Fibroblast of skin of scalp (primary cell): ENCODE results near the gene KLHL25.
A peak's percentile ranks its signal among the peaks of the same experiment; 100 is the strongest.

Source experiments
- DNase-seq: peaks from one replicate; pipeline ENCODE4 v3.0.0-alpha.2; 2013

KLHL25 gene

DNA sequence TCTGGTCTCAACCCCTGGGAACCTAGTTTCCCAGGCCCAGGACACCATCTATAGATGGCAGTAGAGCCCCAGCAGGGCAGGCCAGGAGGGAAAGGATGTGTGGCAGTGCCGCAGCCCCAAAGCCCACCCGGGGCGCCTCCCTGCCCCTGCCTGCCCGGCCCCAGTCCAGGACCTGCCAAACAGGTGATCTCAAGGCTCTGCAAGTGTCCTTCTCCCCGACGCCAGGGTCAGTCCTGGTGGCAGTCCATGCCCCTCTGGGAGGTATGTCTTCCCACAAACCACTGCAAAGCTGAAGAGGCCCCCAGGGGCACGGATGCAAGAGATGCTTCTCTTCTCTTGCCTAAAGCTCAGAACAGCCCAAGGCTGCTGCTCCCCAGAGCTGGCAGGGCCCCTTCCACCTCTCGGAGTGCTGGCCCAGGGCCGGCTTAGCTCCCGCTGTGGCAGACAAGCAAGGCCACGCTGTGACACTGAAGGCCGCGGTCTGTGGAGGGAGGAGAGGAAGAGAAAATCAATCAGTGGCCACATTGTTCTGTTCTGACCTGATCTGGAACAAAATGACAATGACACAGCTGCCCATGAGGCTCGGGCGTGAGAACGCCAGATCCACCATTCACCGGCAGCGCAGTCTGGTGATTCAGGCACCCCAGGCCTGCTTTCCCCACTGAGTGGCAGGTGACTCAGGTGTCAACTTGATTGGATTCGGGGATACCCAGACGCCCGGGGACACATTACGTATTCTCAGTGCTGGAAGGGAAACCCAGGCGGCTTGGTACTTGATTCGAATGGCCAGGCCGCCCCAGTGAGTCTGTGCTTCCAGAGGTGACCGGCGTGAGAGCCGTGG, 34.0 kb downstream of the KLHL25 start:
- DNase-seq, result no peak

DNA sequence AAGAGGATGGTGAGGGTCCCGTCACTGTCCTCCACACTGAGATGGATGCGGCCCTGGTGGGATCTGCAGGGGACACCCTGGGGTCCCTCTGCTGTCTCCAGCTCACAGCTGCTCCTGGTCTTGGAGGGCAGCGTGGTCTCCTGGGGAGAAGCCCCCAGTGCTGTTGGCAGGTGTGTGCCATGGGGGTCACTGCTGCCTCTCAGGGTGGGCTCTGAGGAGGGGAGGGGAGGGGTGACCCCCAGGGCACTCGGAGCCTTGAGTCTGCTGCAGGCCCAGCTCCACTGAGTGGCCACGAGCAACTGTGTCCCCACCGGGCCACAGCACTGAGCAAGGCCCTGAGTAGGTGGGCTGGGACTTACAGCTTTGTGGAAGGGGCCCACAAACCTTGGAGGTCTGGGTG, 34.7 kb downstream of the KLHL25 start:
- no peak for DNase-seq

DNA sequence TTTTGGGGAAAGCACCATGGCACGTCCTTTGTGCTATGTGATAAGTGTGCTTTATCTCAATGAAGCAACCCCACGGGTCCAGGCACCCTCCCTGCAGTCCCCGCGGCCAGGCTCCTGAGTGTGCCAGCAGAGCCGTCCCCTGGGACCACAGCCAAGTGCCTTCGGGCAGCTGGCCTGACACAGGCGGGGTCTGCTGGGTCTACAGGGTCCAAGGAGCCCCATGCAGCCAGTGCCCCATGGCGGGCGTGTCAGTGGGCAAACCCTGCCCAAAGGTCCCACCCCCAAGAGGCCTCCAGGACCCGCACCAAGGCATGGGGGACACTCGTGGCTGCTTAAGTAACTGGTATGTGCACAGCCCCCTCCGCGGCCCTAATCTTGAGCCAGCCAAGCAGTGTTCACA, 35.3 kb downstream of the KLHL25 start:
- no peak for DNase-seq

DNA sequence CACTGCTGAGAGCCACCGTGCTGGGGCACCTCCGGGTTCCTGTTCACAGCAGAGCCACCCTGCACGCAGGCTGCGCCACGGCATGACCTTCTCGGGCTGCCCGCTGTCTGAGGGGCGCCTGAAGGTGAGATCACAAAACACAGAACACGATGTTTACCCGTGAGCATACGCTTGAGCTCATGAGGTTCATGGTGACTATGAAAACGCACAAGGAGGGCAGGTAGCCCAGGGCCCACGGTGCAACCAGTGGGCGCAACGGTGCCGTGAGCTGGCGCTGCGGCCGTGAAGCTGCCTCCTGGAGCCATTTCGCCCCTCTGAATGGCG, 36.1 kb downstream of the KLHL25 start:
- DNase-seq, result no peak

DNA sequence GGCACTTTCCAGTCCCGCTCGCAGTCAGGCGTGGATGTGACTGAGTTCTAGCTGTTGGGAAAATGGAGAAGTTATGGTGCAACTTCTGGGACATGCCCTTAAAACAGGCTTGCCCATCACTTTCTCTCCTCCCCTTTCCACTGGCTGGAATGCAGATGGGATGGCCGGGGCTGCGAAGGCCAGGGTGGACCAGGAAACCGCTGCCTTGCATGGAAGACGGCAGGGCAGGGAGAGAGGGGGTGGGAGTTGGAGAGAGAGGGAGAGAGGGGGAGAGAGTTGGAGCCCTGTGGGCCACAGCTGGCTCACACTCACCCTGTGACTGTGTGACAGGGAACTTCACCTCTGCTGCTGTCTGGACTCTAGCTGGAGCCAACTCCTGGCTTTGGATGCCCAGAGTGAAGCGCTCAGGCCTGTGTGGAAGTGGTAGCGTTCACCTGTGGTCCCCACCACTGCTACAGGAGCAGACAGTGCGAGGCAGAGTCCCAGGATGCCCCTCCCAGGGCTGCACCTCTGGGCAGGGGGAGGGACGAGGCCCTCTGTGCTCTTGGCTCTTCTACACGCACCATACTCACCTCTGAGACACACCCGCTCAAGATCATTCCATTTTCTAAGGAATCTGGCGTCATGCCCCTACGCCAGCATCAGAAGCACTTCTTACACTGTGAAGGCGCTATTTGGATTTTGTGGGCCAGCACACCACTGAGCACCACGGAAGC, 36.6 kb downstream of the KLHL25 start:
- no peak for DNase-seq

DNA sequence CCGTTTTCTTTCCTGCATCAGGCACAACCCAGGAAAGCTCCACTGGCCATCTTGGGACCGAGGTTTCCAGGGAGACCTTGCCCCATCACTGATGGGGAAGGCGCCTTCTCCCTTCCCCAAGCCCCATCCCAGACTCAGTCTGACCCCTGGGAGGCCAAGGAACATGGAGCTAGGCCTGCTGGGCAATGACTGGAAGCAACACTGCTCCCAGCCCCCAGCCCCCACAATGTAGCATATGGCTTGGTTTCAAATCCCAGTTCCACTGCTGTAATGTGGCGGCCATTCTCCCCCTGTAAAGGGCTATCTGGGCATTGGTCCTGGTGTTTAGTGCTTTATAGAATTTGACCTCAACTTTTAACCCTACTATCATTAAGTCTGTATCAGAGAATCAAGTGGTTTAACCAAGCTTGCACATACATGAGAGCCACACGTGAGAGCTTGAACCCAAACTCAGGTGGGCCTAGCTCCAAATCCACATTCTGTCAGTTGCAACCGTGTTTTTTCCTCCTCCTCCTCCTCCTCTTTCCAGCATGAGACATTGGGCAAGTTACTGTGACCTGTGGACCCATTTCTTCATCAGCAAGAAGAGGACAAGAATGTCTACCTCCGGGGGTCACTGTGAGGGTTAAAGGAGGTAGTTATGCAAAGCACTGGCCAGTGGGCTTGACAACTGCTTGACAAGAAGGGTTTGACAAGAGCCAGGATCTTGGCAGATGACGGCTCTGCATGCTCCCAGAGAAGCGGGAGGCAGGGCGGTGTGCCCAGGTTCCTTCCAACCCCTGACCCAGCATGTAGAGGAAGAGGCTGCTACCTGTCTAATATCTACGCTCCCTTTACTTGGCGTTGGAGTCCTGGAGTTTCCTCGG, 37.4 kb downstream of the KLHL25 start:
- no peak for DNase-seq

DNA sequence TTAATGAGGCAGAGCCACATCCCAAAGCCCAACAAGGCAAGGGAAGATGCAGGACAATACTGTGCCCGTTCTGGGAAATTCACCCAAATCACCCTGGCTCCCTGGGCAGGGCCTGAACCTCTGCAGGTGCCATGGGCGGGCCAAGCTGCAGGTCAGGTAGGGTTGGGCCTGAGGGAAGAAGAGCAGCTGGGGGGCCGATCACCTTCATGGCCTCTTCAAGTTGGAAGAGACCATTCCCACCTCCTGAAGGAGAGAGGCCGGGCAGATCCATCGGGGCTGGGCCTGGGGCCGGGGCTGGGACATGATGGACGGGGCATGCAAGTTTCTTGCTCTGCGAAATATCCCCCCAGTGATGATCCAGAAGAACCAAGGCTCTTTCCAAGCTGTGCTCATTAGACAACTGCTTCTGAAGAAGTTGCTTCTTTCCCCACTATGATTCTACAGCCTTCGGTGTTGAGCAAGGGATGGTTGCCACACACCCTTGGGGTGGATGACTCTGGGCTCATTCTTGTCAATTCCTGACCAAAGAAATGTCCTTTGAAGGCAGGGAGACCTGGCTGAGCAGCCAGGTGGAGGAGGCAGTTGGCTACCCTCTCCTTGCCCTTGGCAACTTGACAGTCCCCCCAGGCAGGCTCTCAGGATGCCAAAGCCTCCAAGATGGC, 38.2 kb downstream of the KLHL25 start:
- no peak for DNase-seq

DNA sequence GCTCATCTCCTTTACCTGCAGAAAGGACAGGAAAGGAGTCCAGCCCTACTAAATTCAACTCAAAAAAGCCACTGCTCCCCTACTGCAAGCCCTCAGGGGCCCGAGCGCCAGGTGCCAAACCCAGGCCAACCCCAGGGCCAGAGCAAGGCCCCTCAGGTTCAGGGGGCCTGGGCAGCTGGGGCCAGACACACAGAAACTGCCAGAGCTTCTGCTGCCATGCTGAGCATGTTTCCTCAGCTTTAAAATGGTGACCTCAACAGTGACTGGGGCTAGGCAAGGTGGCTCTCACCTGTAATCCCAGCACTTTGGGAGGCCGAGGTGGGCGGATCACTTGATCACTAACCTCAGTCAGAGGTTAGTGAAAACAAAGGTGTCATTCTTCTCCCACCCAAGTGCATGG, 38.8 kb downstream of the KLHL25 start:
- DNase-seq, result no peak

DNA sequence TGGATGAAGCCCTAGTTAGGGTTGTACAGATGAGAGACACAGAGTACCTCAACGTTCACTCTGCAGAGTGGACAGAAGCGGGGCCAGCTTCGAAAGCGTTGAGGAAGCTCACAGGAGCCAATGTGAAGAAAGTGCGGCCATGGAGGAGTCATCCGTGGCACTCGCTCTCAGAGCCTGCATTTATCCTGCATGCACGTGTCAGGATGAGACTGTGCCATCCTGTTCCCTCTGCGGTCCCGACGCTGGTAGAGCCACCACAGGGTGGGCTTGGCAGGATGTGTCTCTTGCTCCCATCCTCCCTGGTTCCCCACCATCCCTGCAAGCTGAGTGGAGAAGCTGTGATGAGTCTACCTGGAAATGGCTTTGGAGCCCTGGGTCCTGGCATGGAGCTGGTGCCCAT, 39.3 kb downstream of the KLHL25 start:
- no peak for DNase-seq

DNA sequence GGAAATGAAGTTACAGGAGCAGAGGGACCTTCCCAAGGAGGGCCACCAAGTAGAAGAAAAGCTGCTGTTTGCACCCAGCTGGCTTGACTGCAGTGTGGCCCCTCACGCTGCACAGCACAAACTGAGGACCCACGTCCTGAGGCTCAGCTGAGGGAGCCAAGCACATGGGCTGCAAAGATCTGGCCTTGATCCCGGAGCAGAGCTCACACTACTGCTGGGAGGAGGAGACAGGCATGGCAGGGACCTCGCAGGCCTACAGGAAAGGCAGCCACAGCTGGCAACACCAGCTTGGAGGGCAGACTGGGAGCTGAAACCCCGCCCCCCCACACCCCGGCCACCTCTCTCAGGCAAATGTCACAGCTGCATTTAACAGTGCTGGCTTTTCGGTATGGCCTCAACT, 39.7 kb downstream of the KLHL25 start:
- DNase-seq, result no peak

DNA sequence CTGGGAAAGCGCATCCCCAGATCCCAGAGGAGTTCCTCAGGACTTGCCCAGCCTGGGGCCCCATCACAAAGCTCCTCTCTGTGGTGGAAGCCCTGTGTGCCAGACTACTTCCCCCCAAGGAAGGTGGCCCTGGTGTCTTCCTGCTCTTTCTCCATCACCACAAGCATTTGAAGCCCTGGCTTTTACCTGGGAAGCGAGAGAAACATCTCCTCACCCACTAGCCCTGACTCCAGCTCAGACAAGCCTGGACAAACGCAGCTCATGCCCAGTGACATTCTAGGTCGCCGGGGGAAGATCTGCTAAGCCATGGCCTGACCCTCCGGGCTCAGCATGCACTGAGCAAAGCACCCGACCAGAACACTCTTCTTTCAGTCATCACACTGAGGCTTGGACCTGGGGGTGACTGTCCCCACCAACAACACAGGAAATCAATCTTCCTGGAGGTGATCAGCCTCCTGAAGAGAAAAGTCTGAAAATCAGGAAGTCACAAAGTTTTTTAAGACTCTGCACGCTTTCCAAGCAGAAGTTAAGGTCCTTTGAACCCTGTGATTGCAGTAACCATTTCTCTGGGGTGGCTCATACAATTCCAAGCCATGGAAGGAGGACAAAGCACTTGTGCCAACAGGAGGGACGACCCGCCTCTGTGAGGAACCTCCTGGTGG, 40.8 kb downstream of the KLHL25 start:
- DNase-seq, result no peak

DNA sequence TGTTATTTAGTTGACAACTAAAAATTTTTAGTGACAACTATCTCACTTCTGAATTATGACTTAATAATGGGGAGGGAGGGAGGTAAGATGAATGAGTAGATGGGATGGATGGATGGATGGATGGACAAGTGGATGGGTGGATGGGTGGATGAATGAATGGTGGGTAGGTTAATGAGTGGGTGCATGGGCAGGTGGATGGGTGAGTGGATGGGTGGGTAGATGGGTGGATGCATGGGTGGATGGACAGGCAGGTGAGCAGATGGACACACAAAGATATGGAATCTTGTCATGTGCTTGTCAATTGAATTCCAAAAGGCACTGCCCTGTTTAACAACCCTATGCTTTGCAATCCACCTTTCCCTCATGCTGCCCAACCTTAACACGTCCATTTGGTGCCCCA, 41.5 kb downstream of the KLHL25 start:
- no peak for DNase-seq

DNA sequence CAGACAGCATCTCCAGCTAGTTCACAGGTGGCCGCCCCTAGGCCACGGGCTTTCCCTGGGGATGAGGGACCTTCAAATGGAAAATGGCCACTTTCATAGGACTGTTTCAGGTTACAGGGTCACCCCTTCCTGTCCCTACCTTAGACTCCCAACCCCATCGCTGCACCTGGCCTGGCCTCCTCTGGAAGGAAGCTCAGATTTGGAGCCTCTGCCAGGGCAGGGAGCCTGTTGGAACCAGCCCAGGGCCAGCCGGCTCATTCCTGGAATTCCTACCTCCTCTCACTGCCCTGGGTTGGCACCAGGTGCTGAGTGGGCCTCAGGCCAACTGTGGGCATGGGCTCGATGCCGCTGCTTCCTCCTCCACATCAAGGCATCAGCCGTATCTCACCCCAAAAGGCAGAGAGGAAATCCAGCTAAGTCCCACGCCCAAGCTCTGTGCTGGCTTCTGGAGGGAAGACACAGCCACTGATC, 42.2 kb downstream of the KLHL25 start:
- DNase-seq, result no peak

DNA sequence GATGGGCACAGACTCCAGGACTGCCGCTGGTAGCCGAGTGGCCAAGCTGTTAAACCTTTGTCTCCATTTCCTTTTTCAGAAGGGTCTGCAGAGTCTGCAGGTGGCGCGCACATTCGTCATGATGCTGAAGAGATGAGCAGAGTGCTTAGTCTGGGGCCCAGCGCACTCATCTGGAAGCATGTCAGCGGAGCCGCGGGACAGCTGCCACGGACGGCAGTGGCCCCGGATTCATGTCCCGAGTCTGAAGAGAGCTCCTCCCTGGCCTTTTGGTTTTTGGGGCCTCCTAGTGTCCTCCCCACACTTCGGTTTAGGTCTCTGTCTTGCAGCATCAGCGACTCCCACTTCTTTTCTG, 42.6 kb downstream of the KLHL25 start:
- no peak for DNase-seq

DNA sequence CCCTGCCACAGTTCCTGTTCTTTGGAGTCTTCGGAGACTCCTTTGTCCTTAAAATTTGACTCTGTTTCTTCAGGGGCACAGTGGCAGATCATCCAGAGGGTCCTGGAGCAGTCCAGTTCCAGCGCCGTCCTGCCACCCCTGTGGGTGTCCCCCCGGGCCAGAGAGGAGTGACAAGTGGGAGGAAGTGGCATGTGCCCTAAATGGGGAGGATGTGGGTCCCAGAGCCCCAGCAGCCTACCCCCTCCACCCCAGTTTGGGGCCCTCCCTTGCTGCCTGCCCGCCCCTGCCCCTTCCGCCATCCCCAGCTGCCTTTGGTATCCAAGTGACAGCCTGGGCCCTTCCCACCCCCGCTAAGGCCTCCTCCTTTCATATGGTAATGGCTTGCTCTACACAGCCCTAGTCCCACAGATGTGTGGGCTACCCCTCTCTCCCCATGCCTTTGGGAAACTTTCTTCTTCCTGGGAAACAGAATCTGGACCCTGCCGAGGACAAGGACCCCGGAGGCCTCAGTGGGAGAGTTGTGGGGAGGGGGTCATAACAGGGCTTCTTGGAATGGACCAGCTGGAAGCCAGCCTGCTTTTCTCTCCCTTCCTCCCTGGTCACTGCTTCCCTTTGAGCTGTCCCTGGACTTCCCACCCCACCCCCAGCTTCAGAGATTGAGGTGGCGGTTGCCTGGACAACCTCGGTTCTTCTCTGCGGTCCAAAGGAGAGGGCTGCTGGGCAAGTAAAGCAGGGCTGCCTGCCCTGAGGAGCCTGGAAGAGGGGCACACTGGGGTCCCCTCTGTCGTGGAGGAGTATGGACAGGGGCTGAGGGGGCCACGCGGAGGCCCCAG, 43.2 kb downstream of the KLHL25 start:
- no peak for DNase-seq

DNA sequence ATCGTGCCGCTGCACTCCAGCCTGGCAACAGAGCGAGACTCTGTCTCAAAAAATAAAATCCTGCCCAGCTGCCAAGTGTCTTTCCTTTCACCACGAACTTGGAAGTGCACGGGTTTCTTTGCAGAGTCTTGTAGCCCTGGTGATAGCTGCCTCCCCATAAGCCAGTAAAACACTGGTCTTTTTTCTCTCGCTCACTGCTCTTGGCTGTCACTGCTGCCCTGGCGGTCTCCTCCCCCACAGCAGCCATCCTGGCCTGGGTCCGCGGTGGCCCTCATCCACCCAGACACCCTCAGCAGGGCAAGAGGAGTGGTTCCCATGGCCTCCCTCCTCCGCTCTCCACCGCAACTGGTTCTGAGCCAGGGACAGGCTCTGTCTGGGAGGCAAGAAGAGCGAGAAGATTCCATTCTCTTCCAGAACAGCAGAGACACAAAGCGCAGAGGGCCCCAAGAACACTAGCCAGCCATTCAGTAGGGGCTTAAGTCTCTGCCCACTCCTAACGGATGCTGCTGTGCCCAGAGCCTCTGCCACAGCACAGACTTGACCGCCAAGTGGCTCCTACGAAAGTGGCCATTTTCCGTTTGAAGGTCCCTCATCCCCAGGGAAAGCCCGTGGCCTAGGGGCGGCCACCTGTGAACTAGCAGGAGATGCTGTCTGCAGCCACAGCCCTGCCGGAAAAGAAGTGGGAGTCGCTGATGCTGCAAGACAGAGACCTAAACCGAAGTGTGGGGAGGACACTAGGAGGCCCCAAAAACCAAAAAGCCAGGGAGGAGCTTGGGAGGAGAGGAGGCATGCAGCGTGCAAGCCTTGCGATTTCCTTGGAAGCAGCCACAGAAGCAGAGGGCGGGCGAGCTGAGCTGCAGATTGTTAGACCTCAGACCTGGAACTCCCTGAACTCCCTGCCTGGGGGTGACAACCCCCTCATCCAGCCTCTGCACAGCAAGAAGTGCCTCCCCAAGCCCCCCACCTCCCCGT, 44.1 kb downstream of the KLHL25 start:
- DNase-seq, result peak; percentile 37

DNA sequence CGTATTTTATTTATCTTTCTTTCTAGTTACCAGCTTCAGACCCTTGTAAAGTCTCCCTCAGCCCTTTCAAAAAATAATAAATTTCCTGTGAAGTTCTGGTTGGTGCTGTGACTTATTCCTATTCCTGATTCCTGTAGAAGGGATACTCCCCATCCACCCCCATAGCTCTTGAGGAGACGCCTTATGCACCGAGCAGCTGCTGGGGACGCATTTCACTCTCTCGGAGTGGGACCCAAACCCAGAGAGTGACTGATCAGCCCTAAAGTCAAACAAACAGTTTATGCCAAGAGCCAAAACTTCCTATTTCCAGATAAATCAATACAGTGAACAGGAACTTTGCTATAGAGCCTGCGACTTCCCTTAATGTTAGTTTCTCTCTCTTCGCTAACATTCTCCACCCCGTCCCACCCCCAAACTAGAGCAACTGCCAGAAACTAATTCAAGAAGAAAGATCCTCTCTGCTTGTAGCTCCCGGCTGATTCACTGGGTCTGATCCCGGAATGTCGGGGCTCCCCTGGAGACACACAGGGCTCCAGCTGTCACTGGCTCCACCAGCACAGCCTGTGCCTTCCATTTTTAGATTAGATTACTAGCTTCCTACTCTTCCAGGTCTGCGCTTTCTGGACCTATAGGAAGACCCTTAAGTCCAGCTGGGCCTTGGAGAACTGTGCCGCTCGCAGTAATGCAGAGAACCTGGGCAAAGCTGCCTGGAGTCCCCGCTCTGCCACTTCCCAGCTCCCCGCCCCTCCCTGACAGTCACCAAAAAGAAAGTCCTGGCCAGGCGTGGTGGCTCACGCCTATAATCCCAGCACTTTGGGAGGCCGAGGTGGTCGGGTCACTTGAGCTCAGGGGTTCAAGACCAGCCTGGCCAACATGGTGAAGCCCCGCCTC, 45.2 kb downstream of the KLHL25 start:
- peak; percentile 50 for DNase-seq

DNA sequence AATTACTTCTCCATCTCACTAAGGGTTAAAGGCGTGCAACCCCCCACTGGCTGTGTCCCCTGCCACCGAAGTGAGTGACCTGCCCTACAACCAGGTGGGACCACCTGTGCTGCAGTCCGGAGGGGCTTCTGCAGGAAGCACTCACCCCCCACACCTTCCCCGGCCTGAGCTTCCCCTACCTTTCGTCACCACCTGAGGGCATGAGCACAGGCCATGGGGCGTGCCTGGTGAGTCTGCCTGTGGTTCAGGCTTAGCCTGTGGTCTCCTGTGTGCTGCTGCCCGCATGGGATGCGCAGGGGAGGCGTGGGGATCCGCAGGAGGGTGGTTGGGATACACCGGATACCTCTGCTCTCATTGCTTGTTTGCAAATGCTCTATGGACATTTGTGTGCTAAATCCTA, 46.0 kb downstream of the KLHL25 start:
- DNase-seq, result no peak

DNA sequence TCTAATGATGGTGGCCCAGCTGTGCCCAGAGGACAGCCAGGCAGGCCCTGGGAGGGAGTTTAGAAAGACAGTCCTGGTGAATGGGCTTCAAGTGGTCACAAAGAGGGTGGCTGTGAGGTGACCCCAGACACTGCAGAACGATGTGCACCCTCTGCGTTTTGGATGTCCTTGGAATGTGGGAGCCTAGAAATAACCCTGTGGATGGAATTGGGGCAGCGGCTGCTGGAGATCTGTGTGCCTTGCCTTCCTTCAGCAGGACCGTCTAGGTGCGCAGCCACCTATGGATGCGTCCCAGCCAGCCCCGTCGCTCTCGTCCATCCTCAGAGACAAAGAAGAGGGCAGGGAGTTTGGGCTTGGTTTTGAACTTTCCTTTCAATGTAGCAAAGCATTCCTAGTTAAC, 46.5 kb downstream of the KLHL25 start:
- no peak for DNase-seq
